ENCODE data around the gene SLFN11.

SLFN11 gene

GRCh38 chr17:35350493-35350892 is 22.9 kb downstream of the SLFN11 start:
- TF ChIP-seq FOXP2 (optimal IDR thresholded peaks at IDR 0.05; ENCODE audit: borderline replicate concordance, extremely low read depth, extremely low read length, insufficient read depth) = no peak
- TF ChIP-seq REST (IDR thresholded peaks at IDR 0.05; ENCODE audit: insufficient read depth in 1 of 2, low read depth in 2 of 2, low read length in 2 of 2) = no peak
- no peak for TF ChIP-seq POLR2AphosphoS5 (IDR thresholded peaks at IDR 0.05; ENCODE audit: low read depth, low read length)
- TF ChIP-seq SIN3A (IDR thresholded peaks at IDR 0.05; ENCODE audit: borderline replicate concordance, insufficient read depth, low read length) = no peak
- no peak for TF ChIP-seq TAF1 (IDR thresholded peaks at IDR 0.05; ENCODE audit: borderline replicate concordance, insufficient read depth, low read length)

- TF ChIP-seq SIN3A (IDR thresholded peaks at IDR 0.05; ENCODE audit: borderline replicate concordance, insufficient read depth, low read length) (no peak), POLR2AphosphoS5 (IDR thresholded peaks at IDR 0.05; ENCODE audit: low read depth, low read length) (no peak), REST (IDR thresholded peaks at IDR 0.05; ENCODE audit: insufficient read depth in 1 of 2, low read depth in 2 of 2, low read length in 2 of 2) (no peak), FOXP2 (optimal IDR thresholded peaks at IDR 0.05; ENCODE audit: borderline replicate concordance, extremely low read depth, extremely low read length, insufficient read depth) (no peak), TAF1 (IDR thresholded peaks at IDR 0.05; ENCODE audit: borderline replicate concordance, insufficient read depth, low read length) (no peak)
These were observed 27.3 kb downstream of the SLFN11 start for GRCh38 chr17:35345926-35346771.

- TF ChIP-seq REST (IDR thresholded peaks at IDR 0.05; ENCODE audit: insufficient read depth in 1 of 2, low read depth in 2 of 2, low read length in 2 of 2) (no peak), FOXP2 (optimal IDR thresholded peaks at IDR 0.05; ENCODE audit: borderline replicate concordance, extremely low read depth, extremely low read length, insufficient read depth) (no peak), POLR2AphosphoS5 (IDR thresholded peaks at IDR 0.05; ENCODE audit: low read depth, low read length) (no peak), SIN3A (IDR thresholded peaks at IDR 0.05; ENCODE audit: borderline replicate concordance, insufficient read depth, low read length) (no peak), TAF1 (IDR thresholded peaks at IDR 0.05; ENCODE audit: borderline replicate concordance, insufficient read depth, low read length) (no peak)
These were observed 27.9 kb downstream of the SLFN11 start for GRCh38 chr17:35345445-35345925.

- TF ChIP-seq FOXP2 (optimal IDR thresholded peaks at IDR 0.05; ENCODE audit: borderline replicate concordance, extremely low read depth, extremely low read length, insufficient read depth) (no peak), TAF1 (IDR thresholded peaks at IDR 0.05; ENCODE audit: borderline replicate concordance, insufficient read depth, low read length) (no peak), REST (IDR thresholded peaks at IDR 0.05; ENCODE audit: insufficient read depth in 1 of 2, low read depth in 2 of 2, low read length in 2 of 2) (no peak), POLR2AphosphoS5 (IDR thresholded peaks at IDR 0.05; ENCODE audit: low read depth, low read length) (no peak), SIN3A (IDR thresholded peaks at IDR 0.05; ENCODE audit: borderline replicate concordance, insufficient read depth, low read length) (no peak)
These were observed 29.2 kb downstream of the SLFN11 start for GRCh38 chr17:35344262-35344661.

Data from PFSK-1 (cell line).